GM21737 (cell line): ENCODE measurements around the gene RNF5.

Experiments used
- ATAC-seq: cut with Tn5 transposase; IDR thresholded peaks from one replicate; pipeline ENCODE4 v1.9.1; 2021; ENCODE audit warnings: mild to moderate bottlenecking, moderate library complexity; ENCODE audit not compliant: unreplicated experiment

Gene RNF5

DNA sequence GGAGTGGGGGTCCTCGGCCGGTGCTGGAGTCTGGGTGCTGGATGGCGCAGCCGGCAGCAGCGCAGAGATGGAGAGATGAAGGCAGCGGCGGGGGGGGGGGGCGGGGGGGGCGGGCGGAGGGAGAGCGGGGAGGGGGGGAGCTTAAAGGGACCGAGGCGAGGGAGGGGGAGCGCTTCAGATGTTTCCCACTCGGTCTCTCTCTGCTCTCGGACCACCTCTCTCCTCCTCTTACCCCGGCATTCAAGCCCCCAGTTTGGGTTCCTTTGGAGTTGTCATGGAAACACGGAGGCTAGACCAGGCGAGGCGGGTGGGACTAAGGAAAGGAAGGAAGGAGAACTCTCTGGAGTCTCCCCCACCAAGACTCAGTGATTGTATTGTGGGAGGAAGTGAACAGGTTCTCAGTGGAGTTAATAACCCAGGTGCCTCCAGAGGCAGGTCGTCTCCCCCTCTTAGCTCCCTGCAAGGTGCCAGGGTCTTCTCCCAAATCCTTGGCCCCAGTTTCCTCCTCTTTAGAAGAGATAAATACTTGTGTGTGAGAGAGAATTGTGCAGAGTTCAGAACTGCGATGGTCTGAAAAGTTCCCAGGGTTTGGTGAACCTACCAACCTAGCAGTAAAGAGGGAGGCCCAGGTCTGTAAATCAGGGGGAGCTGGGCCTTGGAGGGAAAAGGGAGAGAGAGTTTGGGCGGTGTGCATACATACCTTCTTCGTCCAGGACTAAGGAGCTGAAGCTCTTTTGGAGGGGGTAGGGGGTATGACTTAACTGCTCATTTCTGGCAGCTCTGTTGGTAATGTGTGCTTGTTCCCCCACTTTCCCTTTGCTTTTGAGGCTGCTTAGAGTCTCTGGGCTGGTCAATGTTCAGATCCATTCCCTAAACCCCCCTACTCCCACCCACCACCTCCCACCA lies 26.1 kb upstream of the RNF5 start, which contains the start of gene PRRT1:
Gene PRRT1, minus strand, starts transcription at position 77 of the 906 bp plus-strand sequence. CDS start 112 bp downstream, outside the sequence.
- ATAC-seq, result no peak

DNA sequence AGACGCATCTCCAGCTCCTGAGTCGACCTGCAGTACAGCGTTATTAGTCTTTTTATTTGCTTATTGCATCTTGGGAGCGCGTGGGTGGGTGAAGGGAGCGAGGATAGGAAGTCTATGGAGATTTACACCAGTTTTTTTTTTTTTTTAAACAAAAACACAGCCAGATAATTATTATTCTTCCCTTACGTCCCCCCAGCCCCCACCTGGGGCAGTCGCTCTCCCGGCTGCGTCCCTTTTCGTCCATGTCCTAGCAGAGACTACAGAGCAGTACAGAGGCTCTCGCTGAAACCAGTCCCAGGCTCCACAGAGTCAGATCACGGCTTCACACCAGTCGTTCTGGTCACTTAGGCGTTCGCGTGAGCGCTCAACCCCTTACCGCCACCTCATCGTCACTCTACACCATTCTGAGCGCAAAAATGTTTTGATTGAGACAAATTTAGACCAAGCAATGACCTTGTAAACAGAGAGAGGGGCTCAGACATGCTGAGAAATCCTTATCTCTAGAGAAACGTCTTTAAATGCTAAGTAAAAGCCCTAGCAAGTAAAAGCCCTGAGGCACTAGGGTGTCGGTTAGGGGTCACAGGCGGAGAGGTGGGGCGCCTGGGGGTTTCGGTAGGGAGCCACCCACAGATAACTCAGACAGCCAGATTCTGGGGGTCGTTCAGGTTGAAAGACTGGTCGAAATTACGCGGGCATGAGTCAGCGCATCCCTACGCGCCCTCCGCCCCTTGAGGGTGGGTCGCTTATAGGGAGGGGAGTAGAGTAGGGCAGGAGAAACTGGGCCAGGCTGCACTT lies 25.2 kb upstream of the RNF5 start:
- ATAC-seq, result no peak

DNA sequence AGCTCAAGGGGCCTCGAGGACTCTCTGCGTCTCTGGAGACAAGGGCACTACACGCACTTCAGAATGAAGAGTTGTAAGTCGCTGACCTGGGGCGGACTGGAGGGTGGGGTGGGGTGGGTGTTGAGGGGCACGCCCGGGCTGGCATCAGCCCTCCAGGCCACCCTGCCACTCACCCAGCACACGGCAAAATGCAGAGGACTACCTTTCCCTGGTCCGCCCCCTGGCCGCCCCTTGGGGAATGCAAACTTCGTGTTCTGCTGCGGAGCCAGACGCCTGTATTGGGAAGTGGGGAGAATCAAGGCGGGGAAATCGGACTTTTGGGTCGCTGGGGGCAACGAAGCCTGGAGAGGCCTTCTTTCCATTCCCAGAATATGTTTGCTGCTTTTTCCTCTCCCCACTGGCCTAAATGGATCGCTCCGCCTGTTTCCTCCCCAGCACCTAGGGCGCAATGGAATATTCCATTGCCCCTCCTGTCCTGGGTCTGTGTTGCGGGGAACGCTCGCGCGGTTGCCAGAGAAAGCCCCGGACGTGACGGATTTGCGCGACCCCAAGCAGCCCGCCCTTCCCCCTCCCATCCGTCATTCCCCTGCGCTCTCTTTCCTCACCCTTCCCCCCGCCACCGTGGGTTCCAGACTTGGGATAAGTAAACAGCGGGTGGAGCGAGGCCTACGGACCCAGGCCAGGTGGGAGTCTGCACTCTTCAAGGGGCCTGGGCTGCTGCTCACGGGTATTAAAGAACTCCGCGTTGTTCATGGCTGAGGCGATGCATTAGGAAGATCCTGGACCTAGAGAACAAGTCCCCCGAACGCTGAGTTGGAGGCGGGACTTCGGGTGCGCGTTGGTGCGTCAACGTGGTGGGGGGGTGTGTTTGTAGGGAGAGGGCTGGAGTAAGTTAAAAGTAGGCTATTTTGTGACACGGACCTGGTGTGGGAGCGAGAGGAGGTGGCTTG lies 24.4 kb upstream of the RNF5 start, which contains the start of gene PPT2:
Gene PPT2, plus strand, starts transcription at position 578 of the 950 bp plus-strand sequence. CDS start 454 bp downstream, outside the sequence.
- ATAC-seq, result peak; percentile 11

DNA sequence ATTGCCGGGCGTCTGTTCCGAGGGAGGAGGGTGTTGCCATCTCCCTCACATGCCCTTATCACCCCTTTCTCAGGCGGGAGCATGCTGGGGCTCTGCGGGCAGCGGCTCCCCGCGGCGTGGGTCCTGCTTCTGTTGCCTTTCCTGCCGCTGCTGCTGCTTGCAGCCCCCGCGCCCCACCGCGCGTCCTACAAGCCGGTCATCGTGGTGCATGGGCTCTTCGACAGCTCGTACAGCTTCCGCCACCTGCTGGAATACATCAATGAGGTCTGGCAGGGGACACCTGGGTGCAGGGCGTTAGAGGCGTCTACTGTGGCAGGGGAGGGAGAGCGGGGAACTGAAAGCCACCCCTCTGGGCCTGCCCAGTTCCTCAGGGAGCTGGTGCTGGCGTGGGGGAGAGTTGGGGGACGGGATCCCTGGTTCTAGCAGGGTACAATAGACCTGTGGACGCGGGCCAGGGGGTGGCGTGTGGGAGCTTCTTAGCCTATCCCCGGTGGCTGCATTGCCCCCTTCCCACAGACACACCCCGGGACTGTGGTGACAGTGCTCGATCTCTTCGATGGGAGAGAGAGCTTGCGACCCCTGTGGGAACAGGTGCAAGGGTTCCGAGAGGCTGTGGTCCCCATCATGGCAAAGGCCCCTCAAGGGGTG lies 23.6 kb upstream of the RNF5 start:
- peak; percentile 56 for ATAC-seq

DNA sequence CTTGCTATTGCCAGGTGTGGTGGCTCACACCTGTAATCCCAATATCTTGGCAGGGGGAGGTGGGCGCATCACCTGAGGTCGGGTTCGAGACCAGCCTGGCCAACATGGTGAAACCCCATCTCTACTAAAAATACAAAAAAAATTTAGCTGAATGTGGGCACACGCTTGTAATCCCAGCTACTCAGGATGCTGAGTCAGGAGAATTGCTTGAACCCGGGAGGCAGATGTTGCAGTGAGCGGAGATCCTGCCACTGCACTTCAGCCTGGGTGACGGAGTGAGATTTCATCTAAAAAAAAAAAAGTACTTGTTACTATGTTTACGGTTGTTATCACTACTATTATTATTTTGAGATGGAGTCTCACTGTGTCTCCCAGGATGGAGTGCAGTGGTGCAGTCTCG lies 21.3 kb upstream of the RNF5 start:
- no peak for ATAC-seq

DNA sequence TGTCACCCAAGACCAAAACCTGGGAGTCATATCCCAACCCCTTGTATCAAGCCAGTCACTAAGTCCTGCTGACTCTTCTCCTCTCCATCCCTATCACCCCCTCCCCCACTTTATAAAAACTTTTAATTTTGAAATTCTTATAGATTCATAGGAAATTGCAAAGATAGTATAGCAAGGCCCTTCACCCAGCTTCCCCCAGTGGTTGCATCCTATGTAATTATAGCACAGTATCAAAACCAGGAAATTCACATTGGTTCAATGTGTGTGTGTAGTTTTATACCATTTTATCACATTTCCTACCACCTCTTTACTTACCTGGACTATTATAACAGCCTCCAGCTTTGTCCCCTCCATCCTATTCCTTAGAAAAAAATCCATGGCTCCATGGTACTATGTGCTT lies 20.2 kb upstream of the RNF5 start:
- no peak for ATAC-seq

DNA sequence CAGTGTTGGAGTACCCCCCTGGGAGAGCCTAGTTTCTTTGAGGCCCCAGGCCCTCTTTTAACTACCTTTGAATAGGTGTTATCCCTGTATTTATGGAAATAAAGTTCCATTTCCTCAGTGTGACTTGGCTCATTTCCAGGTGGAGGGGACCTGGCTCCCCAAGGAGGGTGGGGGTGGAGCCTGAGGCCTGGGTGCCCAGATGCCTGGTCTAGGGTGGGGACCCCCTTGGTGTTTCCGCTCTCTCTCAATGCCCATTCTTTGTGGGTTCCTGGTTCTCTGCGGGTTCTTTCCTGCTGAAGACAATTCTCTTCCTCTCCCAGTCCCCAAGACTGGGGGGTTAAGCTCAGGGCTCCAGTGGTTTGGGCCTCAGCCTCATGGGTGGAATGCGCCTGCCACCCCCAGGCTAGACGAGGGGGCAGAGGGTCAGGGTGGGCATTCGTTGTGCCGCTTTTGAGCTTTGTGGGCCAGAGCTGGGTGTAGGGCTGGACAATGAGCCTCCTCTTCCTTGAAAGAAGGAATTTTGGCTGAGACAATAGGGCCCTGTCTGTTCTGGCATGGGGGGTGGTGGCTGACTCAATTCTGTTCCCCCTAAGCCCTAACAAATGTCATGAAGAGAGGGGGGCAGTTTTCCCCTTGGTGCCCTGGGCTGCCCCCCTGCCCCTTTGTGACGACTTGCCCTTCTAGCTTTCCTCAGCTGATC lies 14.5 kb upstream of the RNF5 start:
- ATAC-seq, result no peak

DNA sequence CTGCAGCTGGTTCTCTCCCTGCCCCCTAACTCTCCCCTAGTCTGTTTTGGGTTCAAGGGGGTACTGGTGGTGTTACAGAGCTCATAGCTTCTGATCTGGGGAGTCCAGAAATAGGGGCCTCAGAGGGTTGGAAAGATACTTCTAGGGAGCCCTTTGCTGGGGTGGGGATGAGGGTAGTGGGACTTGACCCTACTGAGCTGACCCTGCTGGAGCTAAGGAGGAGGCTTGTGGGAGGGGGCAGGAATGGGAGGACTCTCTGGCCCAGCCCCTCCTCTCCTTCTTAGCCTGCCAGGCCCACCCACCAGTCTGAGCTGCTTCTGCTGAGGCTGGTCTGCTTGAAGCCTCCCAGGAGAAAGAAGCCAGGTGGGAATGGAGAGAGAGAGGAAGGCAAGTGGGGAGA lies 13.9 kb upstream of the RNF5 start, which contains the start of gene EGFL8:
Gene EGFL8, plus strand, starts transcription at position 301 of the 400 bp plus-strand sequence. CDS start 1,571 bp downstream, outside the sequence.
- ATAC-seq, result no peak

DNA sequence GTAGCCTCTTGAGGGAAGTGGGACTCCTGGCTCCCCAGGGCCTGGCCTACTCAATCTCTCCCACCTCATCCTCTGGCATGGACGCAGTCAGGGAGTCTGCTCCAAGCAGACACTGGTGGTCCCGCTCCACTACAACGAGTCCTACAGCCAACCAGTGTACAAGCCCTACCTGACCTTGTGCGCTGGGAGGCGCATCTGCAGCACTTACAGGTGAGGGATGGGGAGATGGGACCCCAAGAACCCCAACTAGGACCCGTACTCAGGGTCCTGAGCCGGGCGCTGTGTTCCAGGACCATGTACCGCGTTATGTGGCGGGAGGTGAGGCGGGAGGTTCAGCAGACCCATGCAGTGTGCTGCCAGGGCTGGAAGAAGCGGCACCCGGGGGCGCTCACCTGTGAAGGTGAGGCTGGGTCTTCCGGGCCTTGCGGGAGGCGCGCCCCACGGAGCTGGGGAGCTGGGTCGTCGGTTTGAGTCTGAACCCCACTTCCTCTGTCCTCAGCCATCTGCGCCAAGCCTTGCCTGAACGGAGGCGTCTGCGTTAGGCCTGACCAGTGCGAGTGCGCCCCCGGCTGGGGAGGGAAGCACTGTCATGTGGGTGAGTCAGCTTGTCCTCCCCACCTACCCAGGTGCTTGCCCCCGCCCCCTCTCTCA lies 11.7 kb upstream of the RNF5 start:
- ATAC-seq, result no peak

DNA sequence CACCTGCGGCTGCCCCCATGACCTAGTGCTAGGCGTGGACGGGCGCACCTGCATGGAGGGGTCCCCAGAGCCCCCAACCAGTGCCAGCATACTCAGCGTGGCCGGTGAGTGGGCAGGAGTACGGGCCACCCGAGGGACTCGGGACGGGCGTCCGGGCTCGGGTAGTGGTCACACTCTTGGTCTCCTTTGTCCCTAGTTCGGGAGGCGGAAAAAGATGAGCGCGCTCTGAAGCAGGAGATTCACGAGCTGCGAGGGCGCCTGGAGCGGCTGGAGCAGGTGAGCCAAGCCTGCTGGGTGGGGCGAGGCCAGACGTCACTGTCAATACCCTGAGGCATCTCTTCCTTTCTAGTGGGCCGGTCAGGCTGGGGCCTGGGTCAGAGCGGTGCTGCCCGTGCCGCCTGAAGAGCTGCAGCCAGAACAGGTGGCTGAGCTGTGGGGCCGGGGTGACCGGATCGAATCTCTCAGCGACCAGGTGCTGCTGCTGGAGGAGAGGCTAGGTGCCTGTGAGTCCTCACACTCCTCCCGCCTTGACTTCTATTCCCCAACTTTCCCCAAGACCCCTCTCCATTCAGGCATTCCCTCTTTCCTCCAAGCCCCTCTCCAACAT lies 10.9 kb upstream of the RNF5 start:
- ATAC-seq, result no peak

DNA sequence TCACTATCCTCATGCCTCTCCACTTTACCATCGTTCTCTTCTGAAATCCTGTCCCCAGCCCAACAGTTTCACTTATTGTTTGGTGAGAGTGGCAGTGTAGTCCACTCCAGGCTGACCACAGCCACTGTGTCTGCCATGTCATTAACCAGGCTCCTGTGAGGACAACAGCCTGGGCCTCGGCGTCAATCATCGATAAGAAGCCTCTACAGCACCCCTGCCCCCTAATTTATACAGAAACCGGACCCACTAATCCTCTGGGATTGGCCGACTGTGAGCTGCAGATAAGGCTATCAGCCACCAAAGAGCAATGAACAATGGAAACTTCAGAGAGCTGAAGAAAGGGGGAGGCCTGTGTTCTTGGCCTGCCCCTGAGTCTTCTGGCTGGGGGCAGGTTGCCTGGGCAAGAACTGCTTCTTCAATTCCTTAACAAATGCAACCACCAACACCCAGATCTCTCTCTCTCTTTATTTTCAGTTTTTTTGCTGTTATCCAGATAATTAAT lies 10.4 kb upstream of the RNF5 start:
- ATAC-seq, result no peak

DNA sequence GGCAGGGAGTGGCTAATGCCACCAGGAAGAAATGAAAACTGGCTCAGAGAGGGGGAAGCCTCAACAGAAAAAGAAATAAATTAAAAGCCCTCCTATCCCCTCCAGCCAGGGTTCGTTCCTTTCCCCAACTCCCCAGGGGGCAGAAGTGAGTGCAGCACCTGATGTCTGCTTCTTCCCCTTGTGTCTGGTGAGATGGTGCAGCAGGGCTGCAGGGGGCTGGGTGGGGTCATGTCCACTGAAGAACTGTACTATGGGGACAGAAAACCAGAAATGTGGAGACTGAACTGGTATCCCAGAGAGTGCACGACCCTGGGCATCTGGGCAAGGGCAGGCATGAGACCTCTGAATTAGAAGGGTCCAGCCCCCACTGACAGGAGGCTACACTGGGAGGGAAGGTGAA lies 9.9 kb upstream of the RNF5 start:
- ATAC-seq, result no peak

DNA sequence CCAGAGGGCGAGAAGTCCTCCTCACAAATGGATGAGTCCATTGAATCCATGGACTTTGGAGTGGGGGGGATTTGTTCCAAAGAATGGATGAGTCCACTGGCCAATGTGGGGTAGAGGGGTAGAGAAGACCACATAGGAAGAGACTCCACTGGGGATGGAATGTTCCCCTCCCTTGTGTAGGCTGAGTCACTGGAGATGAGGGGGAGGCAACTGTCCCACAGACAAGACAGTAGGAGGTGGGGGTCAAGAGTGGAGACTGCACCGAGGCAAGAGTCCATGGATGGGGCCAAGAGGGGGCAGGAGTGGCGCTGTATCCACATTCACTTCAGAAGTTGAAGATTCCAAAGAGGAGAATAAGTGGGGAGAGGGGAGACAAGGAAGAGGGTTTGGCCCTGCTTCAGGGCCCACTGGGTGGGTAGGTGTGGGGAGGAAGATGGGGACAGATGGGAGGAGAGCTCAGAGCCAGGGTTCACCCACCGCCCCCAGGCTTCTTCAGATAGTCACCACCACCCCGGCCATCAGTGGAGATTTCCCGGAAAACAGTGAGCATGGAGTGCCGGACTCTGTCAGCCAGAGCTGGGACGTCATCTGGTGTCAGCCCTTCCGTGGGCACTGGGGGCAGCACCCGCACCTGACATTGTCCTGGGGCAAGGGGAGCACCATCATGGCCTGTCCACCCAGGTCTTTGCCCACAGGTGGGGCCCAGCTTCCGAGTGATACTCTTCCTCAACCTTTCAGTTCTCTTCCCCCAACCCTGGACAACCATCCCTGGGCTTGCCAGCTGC lies 9.2 kb upstream of the RNF5 start:
- ATAC-seq, result no peak

DNA sequence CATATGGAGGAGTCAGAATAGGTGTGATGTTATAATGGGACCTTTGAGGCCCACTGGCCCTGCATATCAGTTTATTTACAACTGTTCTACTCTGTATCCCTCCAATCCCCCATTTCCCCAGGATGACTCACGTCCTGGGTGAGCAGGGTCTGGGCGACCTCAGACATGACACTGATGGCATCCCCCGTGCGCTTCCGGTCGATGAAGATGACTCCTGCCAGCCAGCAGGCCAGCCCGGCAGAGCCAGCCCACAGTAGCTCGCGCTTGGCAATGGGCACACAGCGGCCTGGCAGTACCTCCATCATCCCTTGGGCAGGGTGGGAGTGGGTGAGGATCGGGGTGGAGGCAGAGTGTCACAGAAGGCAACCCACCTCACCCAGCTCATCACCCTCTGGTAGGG lies 7.9 kb upstream of the RNF5 start:
- ATAC-seq, result no peak

DNA sequence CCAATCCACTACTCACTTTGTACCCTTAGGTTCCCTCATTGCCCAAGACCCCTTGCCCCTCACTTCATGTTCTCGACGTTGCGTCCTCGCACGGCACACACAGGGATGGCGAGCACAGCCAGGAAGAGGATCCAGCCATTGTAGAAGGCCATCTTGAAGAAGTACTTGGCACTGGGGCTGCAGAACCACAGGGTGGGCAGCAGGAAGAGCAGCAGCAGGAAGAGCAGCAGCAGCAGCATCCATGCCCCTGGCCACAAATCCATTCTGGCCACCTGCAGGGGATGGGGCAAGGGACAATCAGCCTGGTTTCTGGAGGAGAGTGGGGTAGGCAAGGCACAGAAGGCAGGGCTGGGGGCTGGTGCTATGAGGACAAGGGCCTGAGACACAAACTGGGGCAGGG lies 7.0 kb upstream of the RNF5 start:
- ATAC-seq, result no peak

DNA sequence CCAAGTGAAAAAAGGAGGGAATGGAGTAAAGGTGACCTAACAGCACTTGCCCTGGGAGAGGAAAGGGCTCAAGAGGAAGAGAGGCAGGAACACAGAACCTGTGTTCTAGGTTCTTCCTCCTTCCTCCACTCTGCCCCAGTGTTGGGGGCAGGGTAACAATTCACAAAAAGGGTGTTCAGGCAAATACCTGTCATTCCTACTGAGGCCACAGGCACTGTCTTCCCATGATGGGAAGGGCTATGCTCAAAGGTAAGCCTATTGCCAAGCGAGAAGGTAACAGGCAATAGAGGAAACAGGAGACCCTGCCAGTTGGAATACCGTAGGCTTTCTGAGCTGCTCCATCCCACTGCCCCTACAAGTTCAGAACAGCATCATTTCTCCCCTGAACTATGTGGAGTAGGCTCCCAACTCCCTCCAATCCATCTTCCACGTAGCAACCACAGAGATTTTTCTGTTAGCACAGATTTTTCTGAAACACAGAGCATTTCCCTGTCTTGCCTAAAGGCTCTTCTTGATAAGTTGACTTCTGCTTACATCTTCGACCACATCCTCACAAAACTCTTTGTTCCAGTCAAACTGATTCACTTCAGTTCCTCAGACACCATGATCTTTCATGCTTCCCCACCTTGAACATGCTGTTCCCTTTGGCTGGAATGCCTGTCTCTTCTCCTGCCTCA lies 5.0 kb upstream of the RNF5 start:
- no peak for ATAC-seq

DNA sequence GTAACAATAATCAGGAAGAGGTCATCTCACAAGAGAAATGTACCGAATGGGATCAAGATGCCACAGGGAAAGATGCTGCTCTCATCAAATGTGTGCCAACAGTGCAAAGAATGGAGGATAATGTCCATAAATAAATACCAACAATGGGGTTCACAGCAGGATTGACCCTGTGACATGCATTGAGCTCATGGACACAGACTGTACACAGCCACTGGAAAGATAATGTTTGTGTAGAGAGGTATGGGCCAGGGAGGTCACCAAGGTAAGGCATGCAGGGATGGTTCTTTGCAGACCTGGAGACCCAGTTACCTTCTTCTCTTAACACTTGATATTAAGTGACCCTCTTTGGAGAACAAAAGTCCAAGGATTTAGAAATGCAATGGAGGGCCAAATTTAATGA lies 3.8 kb upstream of the RNF5 start:
- ATAC-seq, result no peak
